Measurements from ENCODE around the gene GPS1. TPM values are rescaled to one million over a fixed set of nuclear protein-coding genes. Genes with fewer than 3 reads are reported as not detected.

GPS1 gene
- total and polyA plus RNA-seq, 9 of the 15 experiments (the other 6 are each of a cell fraction or from before 2014, with no cell fraction given): 3.1 to 167 (median 69.9) TPM

GRCh38 chr17:82098169-82098938 is 46.7 kb downstream of the GPS1 start, which contains the start of gene FASN (continued):
- peak in 1 of 2 experiments; percentile 52; a peak in 1 of 4 replicates for TF ChIP-seq TEAD1 (CRISPR knock-in tag; IDR thresholded peaks at IDR 0.05)
- TF ChIP-seq GATAD2B (IDR thresholded peaks at IDR 0.05; ENCODE audit: borderline replicate concordance): peak; percentile 90
- no peak for TF ChIP-seq SIX5 (IDR thresholded peaks at IDR 0.05; ENCODE audit: borderline replicate concordance in 1 of 2, insufficient read depth in 1 of 2, low read depth in 1 of 2, low read length in 2 of 2)
- TF ChIP-seq ZNF197 (CRISPR knock-in tag; IDR thresholded peaks at IDR 0.05; ENCODE audit: low read depth): peak; percentile 80; the same call in 1 of the 2 replicates
- TF ChIP-seq ILF3 (IDR thresholded peaks at IDR 0.05; ENCODE audit: borderline replicate concordance): peak; percentile 26; the same call in 1 of the 2 replicates
- peak; percentile 74 for TF ChIP-seq CHD2 (IDR thresholded peaks at IDR 0.05; ENCODE audit: low read depth, low read length)
- peak; percentile 70 for TF ChIP-seq ARID4B (CRISPR knock-in tag; IDR thresholded peaks at IDR 0.05)
- TF ChIP-seq GTF2A2 (tag; IDR thresholded peaks at IDR 0.05): peak; percentile 92
- TF ChIP-seq, protein P1, sequence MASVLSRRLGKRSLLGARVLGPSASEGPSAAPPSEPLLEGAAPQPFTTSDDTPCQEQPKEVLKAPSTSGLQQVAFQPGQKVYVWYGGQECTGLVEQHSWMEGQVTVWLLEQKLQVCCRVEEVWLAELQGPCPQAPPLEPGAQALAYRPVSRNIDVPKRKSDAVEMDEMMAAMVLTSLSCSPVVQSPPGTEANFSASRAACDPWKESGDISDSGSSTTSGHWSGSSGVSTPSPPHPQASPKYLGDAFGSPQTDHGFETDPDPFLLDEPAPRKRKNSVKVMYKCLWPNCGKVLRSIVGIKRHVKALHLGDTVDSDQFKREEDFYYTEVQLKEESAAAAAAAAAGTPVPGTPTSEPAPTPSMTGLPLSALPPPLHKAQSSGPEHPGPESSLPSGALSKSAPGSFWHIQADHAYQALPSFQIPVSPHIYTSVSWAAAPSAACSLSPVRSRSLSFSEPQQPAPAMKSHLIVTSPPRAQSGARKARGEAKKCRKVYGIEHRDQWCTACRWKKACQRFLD (CRISPR knock-in tag; IDR thresholded peaks at IDR 0.05): peak; percentile 95
- no peak for TF ChIP-seq HMG20A (CRISPR knock-in tag; conservative IDR thresholded peaks at IDR 0.05)
- TF ChIP-seq ZBED1 (IDR thresholded peaks at IDR 0.05): no peak
- TF ChIP-seq, protein P2, sequence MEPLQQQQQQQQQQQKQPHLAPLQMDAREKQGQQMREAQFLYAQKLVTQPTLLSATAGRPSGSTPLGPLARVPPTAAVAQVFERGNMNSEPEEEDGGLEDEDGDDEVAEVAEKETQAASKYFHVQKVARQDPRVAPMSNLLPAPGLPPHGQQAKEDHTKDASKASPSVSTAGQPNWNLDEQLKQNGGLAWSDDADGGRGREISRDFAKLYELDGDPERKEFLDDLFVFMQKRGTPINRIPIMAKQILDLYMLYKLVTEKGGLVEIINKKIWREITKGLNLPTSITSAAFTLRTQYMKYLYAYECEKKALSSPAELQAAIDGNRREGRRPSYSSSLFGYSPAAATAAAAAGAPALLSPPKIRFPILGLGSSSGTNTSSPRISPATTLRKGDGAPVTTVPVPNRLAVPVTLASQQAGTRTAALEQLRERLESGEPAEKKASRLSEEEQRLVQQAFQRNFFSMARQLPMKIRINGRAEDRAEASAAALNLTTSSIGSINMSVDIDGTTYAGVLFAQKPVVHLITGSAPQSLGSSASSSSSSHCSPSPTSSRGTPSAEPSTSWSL (CRISPR knock-in tag; IDR thresholded peaks at IDR 0.05; ENCODE audit: borderline replicate concordance): peak; percentile 52; the same call in 1 of the 2 replicates
- peak; percentile 67; the same call in 1 of the 2 replicates for TF ChIP-seq NR4A1 (CRISPR knock-in tag; IDR thresholded peaks at IDR 0.05)
- TF ChIP-seq NR4A1 (tag; IDR thresholded peaks at IDR 0.05): no peak
- no peak for TF ChIP-seq ZKSCAN1 (IDR thresholded peaks at IDR 0.05; ENCODE audit: low read depth, low read length)
- no peak; the same call in none of the 2 replicates for TF ChIP-seq MAX (CRISPR knock-in tag; IDR thresholded peaks at IDR 0.05)
- TF ChIP-seq, protein P3, sequence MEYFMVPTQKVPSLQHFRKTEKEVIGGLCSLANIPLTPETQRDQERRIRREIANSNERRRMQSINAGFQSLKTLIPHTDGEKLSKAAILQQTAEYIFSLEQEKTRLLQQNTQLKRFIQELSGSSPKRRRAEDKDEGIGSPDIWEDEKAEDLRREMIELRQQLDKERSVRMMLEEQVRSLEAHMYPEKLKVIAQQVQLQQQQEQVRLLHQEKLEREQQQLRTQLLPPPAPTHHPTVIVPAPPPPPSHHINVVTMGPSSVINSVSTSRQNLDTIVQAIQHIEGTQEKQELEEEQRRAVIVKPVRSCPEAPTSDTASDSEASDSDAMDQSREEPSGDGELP (CRISPR knock-in tag; IDR thresholded peaks at IDR 0.05; ENCODE audit: borderline replicate concordance): peak; percentile 76; the same call in 1 of the 2 replicates
- TF ChIP-seq HDAC1 (IDR thresholded peaks at IDR 0.05): no peak
- TF ChIP-seq ATF7 (IDR thresholded peaks at IDR 0.05): 0 out of 2 replicates have a peak, but pooled peaks have one; percentile 53

Measured in K562 (cell line).